ENCODE results near the gene RRAS. TPM values are rescaled to one million over a fixed set of nuclear protein-coding genes. Genes with fewer than 3 reads are reported as not detected.

RRAS gene
- total RNA-seq, 2 experiments from 2014 or later: 12.2 to 14.4 TPM

DNA sequence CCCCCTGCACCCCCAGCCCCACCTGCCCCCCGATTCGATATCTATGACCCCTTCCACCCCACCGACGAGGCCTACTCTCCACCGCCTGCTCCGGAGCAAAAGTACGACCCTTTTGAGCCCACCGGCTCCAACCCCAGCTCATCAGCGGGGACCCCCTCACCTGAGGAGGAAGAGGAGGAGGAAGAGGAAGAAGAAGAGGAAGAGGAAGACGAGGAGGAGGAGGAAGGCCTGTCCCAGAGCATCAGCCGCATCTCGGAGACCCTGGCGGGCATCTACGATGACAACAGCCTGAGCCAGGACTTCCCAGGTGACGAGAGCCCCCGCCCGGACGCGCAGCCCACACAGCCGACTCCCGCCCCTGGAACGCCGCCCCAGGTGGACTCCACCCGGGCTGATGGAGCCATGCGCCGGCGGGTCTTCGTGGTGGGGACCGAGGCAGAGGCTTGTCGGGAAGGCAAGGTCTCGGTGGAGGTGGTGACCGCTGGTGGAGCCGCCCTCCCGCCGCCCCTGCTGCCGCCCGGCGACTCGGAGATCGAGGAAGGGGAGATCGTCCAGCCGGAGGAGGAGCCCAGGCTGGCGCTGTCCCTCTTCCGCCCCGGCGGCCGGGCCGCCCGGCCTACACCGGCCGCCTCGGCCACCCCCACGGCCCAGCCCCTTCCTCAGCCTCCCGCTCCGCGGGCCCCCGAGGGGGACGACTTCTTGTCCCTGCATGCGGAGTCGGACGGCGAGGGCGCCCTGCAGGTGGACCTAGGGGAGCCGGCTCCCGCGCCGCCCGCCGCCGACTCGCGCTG is 11.3 kb upstream of the RRAS start:
- Mint-ChIP-seq H3K27me3 (no peaks in the 10 kb centered on the region), H3K27ac (no peak overlapping the region), H3K4me1 (ENCODE audit: low read depth) (peaks cover 2% of the 10 kb centered on the region), H3K4me3 (no peak overlapping the region), H3K36me3 (peaks cover 21% of the 10 kb centered on the region), H3K9me3 (no peaks in the 10 kb centered on the region)
- ChIA-PET POLR2A (no interaction called here), CTCF (no interaction called here)
- intact Hi-C loops (cut with micrococcal nuclease): no loop called here
- DNase-seq: no peak

DNA sequence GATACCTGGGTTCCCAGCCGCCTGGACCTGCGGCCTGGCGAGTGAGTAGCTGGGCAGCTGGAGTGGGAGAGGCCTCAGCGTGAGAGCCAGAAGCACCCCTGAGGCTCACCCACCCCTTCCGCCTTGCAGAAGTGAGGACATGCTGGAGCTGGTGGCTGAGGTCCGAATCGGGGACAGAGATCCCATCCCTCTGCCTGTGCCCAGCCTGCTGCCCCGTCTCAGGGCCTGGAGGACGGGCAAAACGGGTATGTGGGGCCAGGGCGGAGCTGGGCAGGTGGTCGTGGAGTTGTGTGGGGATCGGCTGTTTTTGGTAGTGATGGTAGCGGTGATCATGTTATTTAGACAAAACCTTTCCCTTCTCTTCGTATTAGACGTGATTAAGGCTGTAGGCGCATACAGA is 6.6 kb upstream of the RRAS start:
- intact Hi-C loops (cut with micrococcal nuclease): no loop called here
- POLR2A ChIA-PET: no interaction called here
- H3K36me3 Mint-ChIP-seq: peaks cover 12% of the 10 kb centered on the region

DNA sequence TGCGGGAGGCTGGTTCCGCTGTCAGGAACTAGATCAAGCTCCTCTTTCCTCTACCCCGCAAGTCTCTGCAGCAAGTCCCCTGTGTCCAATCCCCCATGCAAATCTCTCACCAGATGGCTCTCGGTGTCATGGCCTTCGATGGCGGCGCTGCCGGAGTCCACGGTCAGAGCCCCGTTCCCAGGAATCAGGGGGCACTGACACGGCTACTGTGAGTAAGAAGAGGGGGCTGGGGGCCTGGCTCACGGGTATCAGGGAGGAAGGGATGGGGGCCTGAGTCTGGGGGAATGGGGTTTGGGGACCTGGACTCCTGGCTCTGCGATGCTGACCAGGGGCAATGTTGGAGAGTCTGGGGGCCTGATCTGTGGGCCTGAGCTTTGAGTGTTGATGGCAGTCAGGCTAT is 6.1 kb upstream of the RRAS start:
- intact Hi-C loops (cut with micrococcal nuclease): no loop called here
- Mint-ChIP-seq H3K27ac (no peak overlapping the region), H3K27me3 (no peaks in the 10 kb centered on the region), H3K36me3 (peaks cover 12% of the 10 kb centered on the region), H3K4me3 (no peak overlapping the region), H3K9me3 (no peaks in the 10 kb centered on the region), H3K4me1 (ENCODE audit: low read depth) (peaks cover 28% of the 10 kb centered on the region)
- POLR2A ChIA-PET: no interaction called here
- DNase-seq: no peak
- CTCF ChIA-PET: interaction anchor here (1.1 kb wide), 1 partner anchor 35 kb away, joined by 3 read pairs; no protein-coding TSS in a partner anchor

More for the DNA sequence above, 6.6 kb upstream of the RRAS start:
- no peak overlapping the region for H3K4me3 Mint-ChIP-seq
- H3K27me3 Mint-ChIP-seq: no peaks in the 10 kb centered on the region
- H3K9me3 Mint-ChIP-seq: no peaks in the 10 kb centered on the region
- CTCF ChIA-PET: interaction anchor here (1.1 kb wide), 1 partner anchor 34 kb away, joined by 3 read pairs; no protein-coding TSS in a partner anchor
- no peak overlapping the region for H3K27ac Mint-ChIP-seq
- no peak for DNase-seq
- H3K4me1 Mint-ChIP-seq (ENCODE audit: low read depth): peaks cover 27% of the 10 kb centered on the region

DNA sequence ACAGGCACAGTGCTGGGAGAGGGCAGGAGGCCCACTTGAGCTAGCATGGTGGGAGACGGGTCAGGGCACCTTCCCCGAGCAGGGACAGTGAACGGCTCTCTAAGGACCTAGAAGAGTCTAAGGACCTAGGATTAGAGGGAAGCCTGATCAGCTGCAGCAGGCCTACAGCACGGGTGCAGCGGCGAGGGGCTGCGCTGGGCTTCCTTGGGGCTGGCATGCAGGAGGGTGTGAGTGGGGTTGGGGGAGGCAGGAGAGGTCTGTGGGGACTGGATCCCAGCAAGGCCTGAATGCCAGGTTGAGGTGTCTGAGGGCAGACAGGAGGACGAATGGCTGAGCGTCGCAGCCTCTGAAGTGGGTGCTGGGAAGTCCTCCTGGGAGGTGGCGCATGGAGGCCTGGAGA is 5.6 kb upstream of the RRAS start:
- intact Hi-C loops (cut with micrococcal nuclease): no loop called here
- Mint-ChIP-seq H3K4me1 (ENCODE audit: low read depth) (peaks cover 30% of the 10 kb centered on the region), H3K27ac (no peak overlapping the region), H3K4me3 (no peak overlapping the region), H3K36me3 (peaks cover 15% of the 10 kb centered on the region), H3K9me3 (no peaks in the 10 kb centered on the region), H3K27me3 (no peaks in the 10 kb centered on the region)
- POLR2A ChIA-PET: no interaction called here
- no peak for DNase-seq
- CTCF ChIA-PET: interaction anchor here (1.1 kb wide), 1 partner anchor 35 kb away, joined by 3 read pairs; no protein-coding TSS in a partner anchor

DNA sequence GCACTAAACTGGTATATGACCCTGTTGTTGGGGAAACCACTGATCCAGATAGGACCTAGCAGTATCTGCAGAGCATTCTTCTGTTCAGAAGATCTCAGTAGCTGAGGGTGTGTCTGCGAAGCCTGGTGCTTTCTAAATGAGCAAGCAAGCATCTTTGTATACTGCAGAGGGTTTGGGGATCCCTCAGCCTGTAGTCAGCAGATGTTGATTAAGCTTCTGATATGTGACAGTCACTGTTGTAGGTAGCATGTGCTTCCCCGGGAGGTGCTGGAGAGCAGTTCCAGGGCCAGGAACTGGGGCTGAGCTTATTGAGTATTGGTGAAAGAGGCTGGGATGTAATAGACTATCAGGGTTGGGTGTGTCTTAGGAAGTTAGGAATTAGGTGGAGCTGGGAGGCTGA is 3.5 kb upstream of the RRAS start:
- H3K27me3 Mint-ChIP-seq: no peaks in the 10 kb centered on the region
- ChIA-PET CTCF (interaction anchor here (0.8 to 3.2 kb wide), 6 partner anchors 20 to 170 kb away, joined by 3 to 26 read pairs (median 4); partner anchors contain the start of gene FUZ), POLR2A (interaction anchor here (0.7 to 3.0 kb wide), 6 partner anchors 12 to 34 kb away, joined by 3 to 20 read pairs (median 5); no protein-coding TSS in a partner anchor)
- DNase-seq: peak; percentile 60
- peak overlapping the region; percentile 68 for H3K27ac Mint-ChIP-seq
- no peaks in the 10 kb centered on the region for H3K9me3 Mint-ChIP-seq
- peaks cover 12% of the 10 kb centered on the region for H3K36me3 Mint-ChIP-seq
- H3K4me1 Mint-ChIP-seq (ENCODE audit: low read depth): peaks cover 44% of the 10 kb centered on the region
- peak overlapping the region; percentile 99 for H3K4me3 Mint-ChIP-seq
- intact Hi-C loops (cut with micrococcal nuclease): loop anchor here (2.0 kb wide), 1 partner anchor 191 kb away; the partner anchor contains the start of gene ALDH16A1

DNA sequence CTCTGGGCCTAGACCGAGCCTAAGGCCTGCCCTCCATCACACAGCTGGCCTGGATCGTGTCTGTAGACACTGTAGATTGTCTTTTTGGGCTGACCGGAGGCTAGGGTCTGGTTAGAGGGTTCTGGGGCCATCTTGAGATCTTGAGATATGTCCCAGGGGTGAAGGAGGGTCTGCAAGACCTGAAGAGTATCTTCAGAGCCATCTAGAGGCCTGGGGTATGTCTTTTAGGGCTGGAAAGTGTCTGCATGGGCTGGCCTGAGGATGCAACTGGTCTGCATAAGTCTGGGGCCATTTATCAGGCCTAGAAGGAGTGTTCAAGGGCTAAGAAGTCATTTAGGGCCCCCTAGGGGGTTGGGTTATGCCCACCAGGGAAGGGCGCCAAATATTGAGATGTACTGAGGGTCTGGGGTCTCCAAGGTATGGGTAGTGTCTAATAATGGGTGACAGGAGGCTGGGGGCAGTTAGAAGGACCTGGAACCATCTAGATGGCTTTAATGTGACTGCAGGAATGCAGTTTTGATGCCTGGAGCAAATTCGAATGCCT is 2.6 kb upstream of the RRAS start:
- H3K27ac Mint-ChIP-seq: peak overlapping the region; percentile 90
- H3K27me3 Mint-ChIP-seq: no peaks in the 10 kb centered on the region
- intact Hi-C loops (cut with micrococcal nuclease): loop anchor here (1.0 to 2.0 kb wide), 2 partner anchors 190 to 234 kb away; partner anchors contain the start of gene ALDH16A1
- CTCF ChIA-PET: interaction anchor here (0.6 to 3.2 kb wide), 6 partner anchors 29 to 407 kb away, joined by 3 to 26 read pairs (median 4); partner anchors contain the start of gene PRMT1
- H3K9me3 Mint-ChIP-seq: no peaks in the 10 kb centered on the region
- H3K4me3 Mint-ChIP-seq: peak overlapping the region; percentile 99
- H3K36me3 Mint-ChIP-seq: peaks cover 12% of the 10 kb centered on the region
- POLR2A ChIA-PET: interaction anchor here (1.2 to 3.4 kb wide), 5 partner anchors 22 to 52 kb away, joined by 4 to 48 read pairs (median 10); partner anchors contain the start of genes PRMT1 and PRR12
- no peak for DNase-seq
- peaks cover 50% of the 10 kb centered on the region for H3K4me1 Mint-ChIP-seq (ENCODE audit: low read depth)

DNA sequence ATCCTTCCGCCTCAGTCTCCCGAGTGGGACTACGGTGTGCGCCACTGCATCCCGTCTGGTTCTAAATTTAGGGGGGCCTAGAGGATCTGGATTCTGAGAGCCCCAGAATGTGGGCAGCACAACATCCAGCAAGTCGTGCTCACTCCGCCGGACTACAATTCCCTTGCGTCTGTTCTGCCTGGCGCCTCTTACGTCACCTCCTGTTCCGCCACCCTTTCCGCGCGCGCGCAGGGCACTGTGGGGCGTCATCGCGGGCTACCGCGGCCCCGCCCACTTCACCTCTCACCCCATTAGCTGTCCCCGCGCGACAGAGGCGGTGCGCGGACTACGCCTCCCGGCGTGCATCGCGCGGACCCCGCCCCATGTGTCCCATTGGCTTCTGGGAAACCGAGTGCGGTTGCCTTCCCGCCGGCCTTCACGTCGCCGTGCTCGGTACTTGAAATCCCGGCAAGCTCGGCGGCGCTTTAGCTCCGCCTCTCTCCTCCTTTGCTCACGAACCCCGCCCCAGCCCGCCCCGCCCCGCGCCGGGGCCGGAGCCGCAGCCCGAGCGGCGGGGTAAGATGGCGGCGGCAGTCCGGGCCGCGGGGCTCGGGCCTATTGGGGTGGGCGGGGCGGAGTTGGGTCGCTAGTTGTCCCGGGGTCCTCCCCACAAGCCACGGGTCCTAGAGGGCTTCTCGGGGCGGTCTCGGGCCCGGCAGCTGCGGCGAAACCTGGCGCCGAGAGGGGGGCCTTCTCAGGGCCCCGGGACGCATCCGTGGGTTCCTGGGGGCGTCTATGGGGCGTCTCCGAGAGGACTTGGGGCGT is 1.9 kb upstream of the RRAS start, which contains the start of gene SCAF1:
SCAF1 (plus strand) TSS at position 522 of the 804 bp plus-strand sequence. CDS start 2,818 bp downstream, outside the sequence.
- peak; percentile 100 for DNase-seq
- CTCF ChIA-PET: interaction anchor here (0.7 to 3.2 kb wide), 5 partner anchors 30 to 39 kb away, joined by 3 to 26 read pairs (median 4); partner anchors contain the start of gene PRMT1
- Mint-ChIP-seq H3K27me3 (no peaks in the 10 kb centered on the region), H3K36me3 (peaks cover 12% of the 10 kb centered on the region), H3K4me3 (peak within 1 kb of the TSS; percentile 99), H3K4me1 (ENCODE audit: low read depth) (peaks cover 47% of the 10 kb centered on the region), H3K27ac (peak within 1 kb of the TSS; percentile 100), H3K9me3 (no peaks in the 10 kb centered on the region)
- intact Hi-C loops (cut with micrococcal nuclease): loop anchor here (1.0 to 2.0 kb wide), 5 partner anchors 125 to 234 kb away; partner anchors contain the start of genes ALDH16A1, AP2A1, PNKP and PTOV1
- POLR2A ChIA-PET: interaction anchor here (0.6 to 3.4 kb wide), 5 partner anchors 22 to 52 kb away, joined by 3 to 48 read pairs (median 10); partner anchors contain the start of genes PRMT1 and PRR12

DNA sequence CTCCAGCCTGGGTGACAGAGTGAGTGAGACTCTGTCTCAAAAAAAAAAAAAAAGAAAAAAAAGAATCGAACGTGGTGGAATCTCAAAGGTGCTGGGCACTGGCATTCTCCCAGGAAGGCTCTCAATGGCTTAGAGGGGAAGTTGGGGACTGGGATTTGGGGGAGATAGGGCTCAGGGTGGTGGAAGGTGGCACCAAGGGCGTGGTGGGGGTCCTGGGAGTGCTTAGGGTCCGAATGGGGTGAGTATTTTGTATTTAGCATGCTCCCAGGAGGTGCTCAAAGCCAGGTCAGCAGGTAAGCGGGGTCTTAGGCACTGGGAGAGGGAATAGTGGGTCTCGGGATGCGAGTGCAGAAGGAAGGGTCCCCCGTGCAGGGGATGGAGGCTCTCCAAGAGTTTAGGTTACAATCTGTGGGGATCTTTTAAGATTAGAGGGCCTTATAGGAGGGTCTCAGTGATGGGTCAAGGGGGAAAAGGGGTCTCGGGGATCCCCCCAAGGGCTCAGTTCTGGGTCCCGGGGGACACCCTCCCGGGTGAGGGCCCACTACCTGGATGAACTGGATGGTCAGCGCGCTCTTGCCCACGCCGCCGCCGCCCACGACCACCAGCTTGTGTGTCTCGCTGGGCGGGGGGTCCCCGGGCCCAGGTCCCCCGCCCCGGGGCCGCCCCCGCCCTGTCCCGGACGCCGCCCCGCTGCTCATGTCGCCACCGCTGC is 386 bp downstream of the RRAS start:
- peaks cover 8% of the 10 kb centered on the region for H3K36me3 Mint-ChIP-seq
- POLR2A ChIA-PET: interaction anchor here (0.5 to 3.4 kb wide), 8 partner anchors 25 to 173 kb away, joined by 3 to 48 read pairs (median 9); partner anchors contain the start of genes AP2A1, BCL2L12, FUZ and IRF3
- H3K27ac Mint-ChIP-seq: peak overlapping the region; percentile 13
- H3K4me1 Mint-ChIP-seq (ENCODE audit: low read depth): peaks cover 49% of the 10 kb centered on the region
- H3K9me3 Mint-ChIP-seq: no peaks in the 10 kb centered on the region
- CTCF ChIA-PET: interaction anchor here (0.7 to 1.6 kb wide), 7 partner anchors 25 to 49 kb away, joined by 4 to 7 read pairs (median 6); partner anchors contain the start of genes PRMT1 and PRR12
- no peak for DNase-seq
- intact Hi-C loops (cut with micrococcal nuclease): loop anchor here (1.0 to 2.0 kb wide), 8 partner anchors 25 to 227 kb away; partner anchors contain the start of genes AP2A1, NOSIP, PNKP and PTOV1
- H3K4me3 Mint-ChIP-seq: peak overlapping the region; percentile 99
- H3K27me3 Mint-ChIP-seq: no peaks in the 10 kb centered on the region

DNA sequence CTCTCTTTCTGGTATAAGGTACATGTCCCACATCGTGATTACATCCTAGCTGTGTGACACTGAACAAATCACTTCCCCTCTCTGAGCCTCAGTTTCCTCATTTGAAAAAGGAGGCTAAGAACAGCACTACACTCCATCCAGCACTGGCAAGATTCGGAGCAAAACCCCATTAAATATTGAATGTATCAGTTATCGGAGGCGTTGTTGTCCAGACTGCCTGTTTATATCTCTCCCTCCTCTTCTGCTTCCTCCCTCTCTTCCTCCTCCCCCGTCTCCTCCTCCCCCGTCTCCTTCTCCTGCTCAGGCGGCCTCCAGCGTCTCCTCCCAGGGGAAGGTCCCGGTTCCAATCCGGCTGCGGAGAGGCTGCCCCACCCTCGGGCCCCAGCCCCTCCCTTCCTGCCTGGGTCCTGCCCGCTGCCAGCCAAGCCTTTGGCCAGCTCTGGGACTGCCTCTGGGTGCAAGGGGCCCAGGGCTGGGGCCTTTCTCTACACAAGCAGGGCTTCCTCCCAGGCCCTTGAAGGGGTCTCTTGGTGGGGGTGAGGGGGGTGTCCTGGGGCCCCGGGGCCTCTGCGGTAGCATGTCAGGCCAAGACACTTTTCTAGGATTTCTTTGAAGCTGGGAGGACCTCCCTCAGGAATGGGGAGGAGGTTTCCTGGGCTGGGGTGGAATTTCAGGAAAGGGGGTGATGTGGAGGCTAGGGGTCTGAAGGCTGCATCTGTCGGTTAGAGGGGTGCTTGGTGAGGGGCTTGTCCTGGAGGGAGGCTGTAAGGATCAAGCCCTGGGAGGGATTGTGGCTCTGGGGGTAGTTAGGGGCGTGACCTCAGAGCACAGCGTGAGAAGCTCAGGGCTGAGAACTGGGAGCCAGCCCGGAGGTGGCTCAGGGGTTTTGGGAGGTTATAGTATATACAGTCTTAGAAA is 1.9 kb downstream of the RRAS start:
- Mint-ChIP-seq H3K27me3 (no peaks in the 10 kb centered on the region), H3K27ac (no peak overlapping the region), H3K36me3 (peaks cover 5% of the 10 kb centered on the region), H3K4me1 (ENCODE audit: low read depth) (peaks cover 35% of the 10 kb centered on the region), H3K4me3 (peak overlapping the region; percentile 28), H3K9me3 (no peaks in the 10 kb centered on the region)
- intact Hi-C loops (cut with micrococcal nuclease): no loop called here
- POLR2A ChIA-PET: no interaction called here
- CTCF ChIA-PET: interaction anchor here (0.5 to 1.2 kb wide), 2 partner anchors 34 to 37 kb away, joined by 3 read pairs; no protein-coding TSS in a partner anchor
- DNase-seq: peak; percentile 25

DNA sequence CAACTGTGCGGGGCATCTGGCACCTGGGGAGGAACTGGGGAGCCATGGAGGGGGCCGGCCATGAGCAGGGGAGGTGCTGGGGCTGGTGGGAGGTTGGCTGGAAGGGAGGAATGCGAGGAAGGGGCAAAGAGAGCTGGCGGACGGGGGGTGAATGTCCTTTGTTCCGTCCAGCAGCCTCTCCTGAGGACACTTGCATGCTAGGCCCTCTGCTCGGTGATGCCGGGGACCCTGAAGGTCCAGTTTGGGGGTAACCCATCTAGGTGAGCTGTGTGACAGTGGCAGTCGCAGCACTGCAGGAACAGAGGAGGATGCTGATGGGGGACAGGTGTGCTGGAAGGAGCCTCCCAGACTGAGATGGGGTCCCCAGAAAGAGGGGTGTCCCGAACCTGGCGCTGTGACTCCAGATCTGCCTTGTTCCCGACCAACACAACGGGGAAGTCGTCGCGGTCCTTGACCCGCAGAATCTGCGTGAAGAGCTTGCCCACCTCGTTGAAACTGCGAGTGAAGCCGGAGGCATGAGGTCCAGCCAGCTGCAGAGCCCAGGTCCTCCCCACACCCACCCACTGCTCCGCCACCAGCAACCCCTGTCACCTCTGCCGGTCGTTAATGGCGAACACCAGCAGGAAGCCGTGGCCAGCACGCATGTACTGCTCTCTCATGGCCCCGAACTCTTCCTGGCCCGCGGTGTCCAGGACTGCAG is 3.6 kb downstream of the RRAS start:
- Mint-ChIP-seq H3K4me1 (ENCODE audit: low read depth) (peaks cover 25% of the 10 kb centered on the region), H3K27me3 (no peaks in the 10 kb centered on the region), H3K27ac (no peak overlapping the region), H3K36me3 (peaks cover 5% of the 10 kb centered on the region), H3K4me3 (no peak overlapping the region), H3K9me3 (no peaks in the 10 kb centered on the region)
- POLR2A ChIA-PET: no interaction called here
- CTCF ChIA-PET: no interaction called here
- intact Hi-C loops (cut with micrococcal nuclease): no loop called here
- DNase-seq: no peak

Measured in activated CD4-positive, alpha-beta memory T cell treated with anti-CD3 and anti-CD28 coated beads for 36 hours (primary cell).